Right renal cortex interstitium (tissue), 3 donors: ENCODE results near the gene KEAP1. TPM values are rescaled to one million over a fixed set of nuclear protein-coding genes. Genes with fewer than 3 reads are reported as not detected.
"Not testable (repeated sequence)": the region's sequence is repeated elsewhere in the genome, so short reads cannot be mapped to it uniquely, and the experiment has no call there.

Experiments
- DNase-seq, 3 donors: peaks; one replicate each; pipeline ENCODE4 v3.0.0-alpha.2; 2013; ENCODE audit warnings: low read depth in 3 of 3, low spot score in 2 of 3
- polyA plus RNA-seq, 3 donors: library from polyadenylated mRNA; unstranded; fragments of 120-200 nt; gene quantifications; one replicate each; pipeline ENCODE4 v1.2.1, GENCODE V29; 2013; ENCODE audit not compliant: insufficient read length in 3 of 3

The KEAP1 gene
- polyA plus RNA-seq, 3 donors = 84.6 to 89.6 (median 89.1) TPM

DNA sequence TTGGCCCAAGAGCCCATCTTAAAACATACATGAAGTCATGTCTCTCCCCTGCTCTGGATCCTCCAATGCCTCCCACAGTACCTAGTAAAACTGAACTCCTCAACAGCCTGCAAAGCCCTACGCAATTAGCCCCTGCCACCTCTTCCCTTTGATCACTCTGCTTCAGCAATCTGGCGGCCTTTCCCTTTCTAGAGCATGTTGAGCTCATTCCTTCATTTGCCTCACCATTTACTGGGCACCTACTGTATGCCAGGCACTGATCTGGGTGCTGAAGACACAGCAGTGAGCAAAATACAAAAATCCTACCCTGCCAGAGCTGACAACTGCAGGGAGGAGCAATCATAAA, 2.9 kb downstream of the KEAP1 start:
- DNase-seq = no peak

DNA sequence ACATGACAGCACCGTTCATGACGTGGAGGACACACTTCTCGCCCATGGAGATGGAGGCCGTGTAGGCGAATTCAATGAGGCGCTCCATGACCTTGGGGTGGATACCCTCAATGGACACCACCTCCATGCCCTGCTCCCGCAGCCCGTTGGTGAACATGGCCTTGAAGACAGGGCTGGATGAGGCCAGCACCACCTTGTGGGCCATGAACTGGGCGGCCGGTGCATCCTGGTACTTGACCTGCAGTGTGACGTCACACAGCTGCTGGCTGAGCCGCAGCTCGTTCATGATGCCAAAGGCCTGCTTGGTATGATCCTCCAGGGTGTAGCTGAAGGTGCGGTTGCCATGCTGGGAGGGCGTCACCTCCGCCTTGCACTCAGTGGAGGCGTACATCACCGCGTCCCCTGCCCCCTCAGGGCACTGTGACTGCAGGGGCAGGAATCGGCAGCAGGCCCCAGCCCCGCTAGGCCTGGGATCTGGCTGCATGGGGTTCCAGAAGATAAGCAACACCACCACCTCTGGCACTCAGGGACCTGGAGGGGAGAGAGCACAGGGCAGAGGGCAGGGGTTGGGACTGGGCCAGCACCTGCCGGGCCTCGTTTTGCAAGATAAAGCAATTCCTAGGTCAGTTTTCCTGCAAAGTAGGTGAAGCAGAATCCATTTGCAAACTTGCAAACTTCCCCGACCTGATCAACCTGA, 3.5 kb downstream of the KEAP1 start:
- no peak for DNase-seq

DNA sequence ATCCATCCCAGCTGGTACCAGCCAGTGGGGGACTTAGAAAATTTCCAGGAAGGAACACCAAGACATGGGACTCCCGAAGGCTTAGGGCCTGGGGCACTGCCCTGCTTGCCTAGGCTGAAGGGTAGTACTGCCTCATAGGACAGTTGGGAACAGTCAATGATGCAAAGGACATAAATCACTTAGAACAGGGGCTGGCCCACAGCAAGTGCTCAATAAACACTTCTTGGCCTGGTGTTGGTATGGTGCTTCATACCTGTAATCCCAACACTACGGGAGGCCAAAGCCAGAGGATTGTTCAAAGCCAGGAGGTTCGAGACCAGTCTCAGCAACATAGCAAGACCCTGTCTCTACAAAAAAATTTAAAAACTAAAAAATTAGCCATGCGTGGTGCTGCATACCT, 5.8 kb downstream of the KEAP1 start:
- no peak for DNase-seq

DNA sequence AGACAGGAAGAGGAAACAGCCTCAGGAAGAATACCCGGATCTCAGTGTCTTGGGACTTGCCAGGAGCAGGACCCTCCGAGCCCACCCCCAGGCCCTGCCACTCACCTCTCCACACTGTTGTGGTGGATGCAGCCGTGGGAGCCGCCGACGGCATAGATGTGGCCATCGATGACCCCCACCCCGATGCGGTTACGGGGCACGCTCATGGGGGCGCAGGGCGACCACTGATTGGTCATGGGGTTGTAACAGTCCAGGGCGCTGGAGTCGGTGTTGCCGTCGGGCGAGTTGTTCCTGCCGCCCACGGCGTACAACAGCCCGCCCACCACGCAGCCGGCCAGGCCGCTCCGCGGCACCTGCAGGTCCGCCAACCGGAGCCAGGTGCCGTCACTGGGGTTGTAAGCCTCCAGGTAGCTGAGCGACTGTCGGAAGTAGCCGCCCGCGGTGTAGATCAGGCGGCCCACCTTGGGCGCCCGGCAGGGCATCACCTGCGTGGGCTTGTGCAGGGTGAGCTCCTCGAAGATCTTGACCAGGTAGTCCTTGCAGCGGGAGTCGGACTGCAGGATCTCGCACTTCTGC, 11.6 kb downstream of the KEAP1 start:
- no peak for DNase-seq

DNA sequence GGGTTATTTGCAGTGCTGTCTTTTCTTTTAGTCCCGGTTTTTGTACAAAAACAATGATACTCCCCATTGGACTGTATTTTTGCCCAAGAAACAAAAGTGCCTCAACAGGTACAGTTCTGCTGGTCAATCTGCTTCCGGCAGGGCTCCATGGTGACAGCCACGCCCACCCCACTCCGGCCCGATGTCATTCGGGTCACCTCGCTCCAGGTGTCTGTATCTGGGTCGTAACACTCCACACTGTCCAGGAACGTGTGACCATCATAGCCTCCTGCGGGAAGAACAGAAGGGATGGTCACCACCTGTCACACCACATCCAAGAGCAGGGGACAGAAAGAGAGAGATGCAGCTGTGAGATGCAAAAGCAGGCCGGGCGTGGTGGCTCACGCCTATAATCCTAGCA, 16.6 kb downstream of the KEAP1 start:
- no peak for DNase-seq

DNA sequence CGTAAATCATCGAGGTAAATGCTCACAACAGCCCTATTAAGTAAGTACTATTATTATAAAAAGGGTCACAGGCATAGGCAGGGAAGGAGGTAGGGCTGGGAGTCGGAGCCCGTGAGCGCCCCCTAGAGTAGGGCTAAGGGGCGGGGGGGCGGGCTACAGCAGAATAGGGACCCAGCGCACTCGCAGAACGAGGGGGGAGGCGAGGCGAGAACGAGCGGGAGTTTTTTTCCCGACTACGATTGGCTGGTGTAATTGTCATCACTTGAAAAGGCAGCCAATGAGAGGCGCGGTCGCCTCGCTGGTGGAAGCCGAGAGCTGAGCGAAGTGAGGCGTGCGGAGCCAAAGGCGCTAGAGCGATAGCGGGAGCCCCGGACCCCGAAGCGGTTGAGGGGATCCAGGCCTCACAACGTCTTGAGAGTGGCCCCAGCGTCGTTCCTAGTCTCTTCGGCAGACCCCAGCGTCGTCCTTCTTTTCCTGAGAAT, 24.2 kb downstream of the KEAP1 start:
- DNase-seq = peak; percentile 71 to 79 (median 72)

DNA sequence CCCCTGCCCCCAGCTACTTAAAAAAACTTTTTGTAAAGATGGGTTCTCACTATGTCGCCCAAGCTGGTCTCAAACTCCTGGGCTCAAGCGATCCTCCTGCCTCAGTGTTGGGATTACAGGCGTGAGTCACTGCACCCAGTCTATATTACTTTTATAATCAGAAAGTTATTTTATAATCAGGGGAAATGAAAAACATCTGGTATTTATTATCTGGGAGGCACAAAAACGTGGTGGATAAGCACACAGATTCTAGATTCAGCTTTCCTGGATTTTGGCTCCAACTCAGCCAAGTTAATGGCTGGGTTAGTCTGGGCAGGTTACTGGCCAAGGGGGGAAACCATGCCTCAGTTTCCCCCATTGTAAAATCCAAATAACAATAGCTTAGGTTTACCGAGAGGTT, 24.7 kb downstream of the KEAP1 start:
- no peak for DNase-seq

DNA sequence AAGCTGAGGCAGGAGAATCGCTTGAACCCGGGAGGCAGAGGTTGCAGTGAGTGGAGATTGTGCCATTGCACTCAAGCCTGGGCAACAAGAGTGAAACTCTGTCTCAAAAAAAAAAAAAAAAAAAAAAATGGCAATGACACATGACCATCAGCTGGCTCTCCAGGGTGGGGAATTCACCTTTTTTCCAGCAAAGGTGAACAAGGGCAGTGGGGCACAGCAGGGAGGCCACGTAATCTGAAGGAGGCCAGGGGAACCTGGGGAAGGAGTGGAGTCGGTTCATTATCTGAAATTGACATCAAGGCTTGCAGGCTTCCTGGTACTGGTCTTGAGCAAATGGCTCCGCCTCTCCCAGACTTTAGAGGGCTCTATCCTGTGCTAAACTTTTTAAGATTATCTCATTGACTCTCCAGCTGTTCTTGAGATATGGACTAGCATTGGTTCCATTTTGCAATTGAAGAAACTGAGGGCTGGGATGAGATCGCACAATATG, 28.1 kb downstream of the KEAP1 start:
- no peak for DNase-seq

DNA sequence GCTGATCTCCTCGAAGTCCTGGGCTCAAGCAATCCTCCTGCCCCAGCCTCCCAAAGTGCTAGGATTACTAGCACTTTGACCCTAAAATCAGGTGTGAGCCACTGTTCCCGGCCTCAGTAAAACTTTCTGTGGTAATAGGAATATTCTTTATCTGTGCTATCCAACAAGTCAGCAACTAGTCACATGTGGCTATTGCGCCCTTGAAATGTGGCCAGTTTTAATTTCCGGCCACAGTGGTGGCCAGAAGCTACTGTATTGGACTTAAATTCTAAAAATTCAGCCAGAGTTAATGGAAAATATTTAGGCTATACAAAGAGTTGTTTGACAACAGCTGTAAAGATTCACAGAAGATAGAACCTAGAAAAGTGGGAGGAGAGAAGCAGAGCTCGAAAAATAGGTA, 30.0 kb downstream of the KEAP1 start:
- DNase-seq = no peak

DNA sequence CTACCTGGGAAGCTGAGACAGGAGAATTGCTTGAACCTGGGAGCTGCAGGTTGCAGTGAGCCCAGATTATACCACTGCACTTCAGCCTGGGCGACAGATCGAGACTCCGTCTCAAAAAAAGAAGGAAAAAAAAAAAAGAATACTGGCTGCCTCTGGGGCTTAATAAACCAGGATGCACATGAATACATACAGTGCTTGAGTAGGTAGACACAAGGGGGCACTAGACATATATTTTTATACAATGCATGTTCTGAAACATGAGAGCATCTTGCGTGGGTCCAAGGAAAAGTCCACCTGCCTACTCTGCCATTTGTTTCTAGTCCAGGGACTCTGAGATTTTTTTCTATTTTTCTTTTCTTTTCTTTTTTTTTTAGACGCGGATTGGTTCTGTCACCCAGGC, 31.2 kb downstream of the KEAP1 start:
- DNase-seq = no peak

DNA sequence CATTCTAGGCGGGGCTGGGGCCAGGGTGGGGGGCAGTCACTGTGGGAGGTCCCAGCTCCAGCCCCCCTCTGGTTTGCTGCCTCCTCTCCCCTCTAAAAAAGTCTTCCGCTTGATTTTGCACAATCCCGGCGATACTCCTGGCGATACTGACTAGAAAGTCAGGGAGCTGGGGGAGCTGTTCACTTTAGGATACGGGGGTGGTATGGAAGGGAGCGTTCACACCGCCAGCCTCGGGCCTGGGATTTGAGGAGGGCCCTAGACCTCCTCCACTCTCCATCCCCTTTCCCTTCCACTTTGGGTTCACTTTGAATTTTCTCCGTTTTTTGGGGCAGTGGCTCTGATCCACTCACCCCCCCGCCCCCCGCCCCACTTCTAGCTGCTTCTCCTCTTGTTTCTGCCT, 35.0 kb downstream of the KEAP1 start:
- DNase-seq = no peak

DNA sequence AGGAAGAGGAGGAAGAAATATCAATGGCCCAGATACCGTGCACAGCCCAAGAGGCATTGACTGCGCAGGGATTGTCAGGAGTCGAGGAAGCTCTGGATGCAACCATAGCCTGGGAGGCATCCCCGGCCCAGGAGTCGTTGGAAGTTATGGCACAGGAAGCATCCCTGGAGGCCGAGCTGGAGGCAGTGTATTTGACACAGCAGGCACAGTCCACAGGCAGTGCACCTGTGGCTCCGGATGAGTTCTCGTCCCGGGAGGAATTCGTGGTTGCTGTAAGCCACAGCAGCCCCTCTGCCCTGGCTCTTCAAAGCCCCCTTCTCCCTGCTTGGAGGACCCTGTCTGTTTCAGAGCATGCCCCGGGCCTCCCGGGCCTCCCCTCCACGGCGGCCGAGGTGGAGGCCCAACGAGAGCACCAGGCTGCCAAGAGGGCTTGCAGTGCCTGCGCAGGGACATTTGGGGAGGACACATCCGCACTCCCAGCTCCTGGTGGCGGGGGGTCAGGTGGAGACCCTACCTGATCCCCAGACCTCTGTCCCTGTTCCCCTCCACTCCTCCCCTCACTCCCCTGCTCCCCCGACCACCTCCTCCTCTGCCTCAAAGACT, 36.0 kb downstream of the KEAP1 start:
- no peak for DNase-seq

DNA sequence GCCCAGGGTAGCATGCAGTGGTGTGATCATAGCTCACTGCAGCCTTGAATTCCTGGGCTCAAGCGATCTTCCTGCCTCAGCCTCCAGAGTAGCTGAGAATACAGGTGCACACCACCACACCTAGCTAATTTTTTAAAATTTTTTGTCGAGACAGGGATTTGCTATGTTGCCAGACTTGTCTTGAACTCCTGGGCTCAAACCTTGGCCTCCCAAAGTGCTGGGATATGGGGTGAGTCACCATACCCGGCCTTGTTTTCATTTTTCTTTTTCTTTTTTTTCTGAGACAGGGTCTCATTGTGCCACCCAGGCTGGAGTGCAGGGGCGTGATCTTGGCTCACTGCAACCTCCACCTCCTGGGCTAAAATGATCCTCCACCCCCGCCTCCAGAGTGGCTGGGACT, 38.7 kb downstream of the KEAP1 start:
- DNase-seq = no peak

DNA sequence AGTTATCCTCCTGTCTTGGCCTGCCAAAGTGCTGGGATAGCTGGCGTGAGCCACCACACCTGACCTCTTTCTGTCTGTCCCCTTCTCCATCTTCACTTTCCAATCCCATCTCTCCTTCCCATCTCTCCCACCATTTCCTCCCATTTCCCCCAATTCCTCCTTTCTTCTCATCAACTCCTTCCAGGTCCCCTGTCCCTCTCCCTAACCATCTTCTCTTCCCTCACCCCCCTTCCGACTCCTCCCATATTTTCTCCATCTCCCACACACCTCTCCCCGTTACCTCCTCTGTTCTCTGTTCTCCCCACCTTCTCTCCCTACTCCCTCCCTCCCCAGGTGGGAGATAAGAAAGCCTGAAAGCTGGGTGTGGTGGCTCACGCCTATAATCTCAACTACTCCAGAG, 40.6 kb downstream of the KEAP1 start:
- no peak for DNase-seq

DNA sequence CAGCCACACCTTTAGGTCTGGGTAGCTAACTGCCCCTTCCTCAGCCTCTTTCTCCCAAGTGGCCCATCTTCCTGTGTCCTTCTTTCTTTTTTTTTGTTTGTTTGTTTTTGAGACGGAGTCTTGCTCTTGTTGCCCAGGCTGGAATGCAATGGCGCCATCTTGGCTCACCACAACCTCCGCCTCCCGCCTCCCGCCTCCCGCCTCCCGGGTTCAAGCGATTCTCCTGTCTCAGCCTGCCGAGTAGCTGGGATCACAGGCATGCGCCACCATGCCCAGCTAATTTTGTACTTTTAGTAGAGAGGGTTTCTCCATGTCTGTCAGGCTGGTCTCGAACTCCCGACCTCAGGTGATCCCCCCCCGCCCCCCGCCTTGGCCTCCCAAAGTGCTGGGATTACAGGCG, 41.1 kb downstream of the KEAP1 start:
- DNase-seq = not testable (repeated sequence)

DNA sequence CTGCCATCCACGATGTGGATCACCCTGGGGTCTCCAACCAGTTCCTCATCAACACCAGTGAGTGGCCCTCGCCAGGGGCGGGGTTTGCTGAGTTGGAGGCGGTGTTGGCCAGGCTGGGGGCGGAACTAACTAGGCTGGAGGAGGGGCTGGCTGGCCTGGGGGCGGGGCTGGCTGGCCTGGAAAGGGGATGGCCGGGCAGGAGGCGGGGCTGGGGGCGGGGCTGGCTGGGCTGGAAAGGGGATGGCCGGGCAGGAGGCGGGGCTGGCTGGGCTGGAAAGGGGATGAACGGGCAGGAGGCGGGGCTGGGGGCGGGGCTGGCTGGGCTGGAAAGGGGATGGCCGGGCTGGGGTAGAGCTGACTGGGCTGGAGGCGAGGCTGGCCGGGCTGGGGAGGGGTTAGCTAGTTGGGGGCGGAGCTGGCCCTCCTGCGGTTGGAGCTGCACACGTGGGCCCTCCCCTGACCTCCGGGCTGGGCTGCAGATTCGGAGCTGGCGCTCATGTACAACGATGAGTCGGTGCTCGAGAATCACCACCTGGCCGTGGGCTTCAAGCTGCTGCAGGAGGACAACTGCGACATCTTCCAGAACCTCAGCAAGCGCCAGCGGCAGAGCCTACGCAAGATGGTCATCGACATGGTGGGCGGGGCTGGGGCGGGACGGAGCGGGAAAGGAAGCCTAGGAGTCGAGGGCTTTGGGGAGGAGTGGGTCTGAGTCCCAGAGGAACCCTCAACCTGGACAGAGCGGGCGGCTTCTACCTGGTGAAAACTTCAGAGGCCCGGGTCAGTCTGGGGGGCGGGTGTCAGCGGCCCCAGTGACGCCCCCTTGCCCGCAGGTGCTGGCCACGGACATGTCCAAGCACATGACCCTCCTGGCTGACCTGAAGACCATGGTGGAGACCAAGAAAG, 41.9 kb downstream of the KEAP1 start:
- DNase-seq = peak; percentile 52 to 72 (median 70)

DNA sequence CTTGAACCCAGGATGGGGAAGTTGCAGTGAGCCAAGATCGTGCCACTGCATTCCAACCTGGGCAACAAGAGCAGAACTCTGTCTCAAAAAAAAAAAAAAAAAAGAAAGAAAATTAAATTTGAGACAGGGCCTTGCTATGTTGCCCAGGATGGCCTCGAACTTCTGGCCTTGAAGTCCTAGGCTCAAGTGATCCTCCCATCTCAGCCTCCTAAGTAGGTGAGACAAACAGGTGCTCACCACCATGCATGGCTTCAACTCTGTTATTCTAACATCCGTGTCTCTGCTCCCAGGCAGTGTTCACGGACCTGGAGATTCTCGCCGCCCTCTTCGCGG, 42.5 kb downstream of the KEAP1 start:
- no peak for DNase-seq

DNA sequence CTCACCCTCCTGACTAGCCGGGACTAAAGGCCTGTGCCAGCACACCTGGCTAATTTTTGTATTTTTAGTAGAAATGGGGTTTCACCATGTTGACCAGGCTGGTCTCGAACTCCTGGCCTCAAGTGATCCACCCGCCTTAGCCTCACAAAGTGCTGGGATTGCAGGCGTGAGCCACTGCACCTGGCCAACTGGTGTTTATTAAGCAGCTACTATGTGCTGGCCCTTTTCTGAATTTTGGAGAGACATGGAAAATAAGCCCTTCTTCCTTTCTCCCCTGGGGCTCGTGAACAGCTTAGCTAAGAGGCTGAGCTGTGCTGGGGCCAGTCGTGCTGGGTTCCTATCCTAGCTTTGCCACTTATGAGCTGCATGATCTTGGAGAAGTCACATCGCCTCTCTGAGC, 44.4 kb downstream of the KEAP1 start:
- DNase-seq = not testable (repeated sequence)

DNA sequence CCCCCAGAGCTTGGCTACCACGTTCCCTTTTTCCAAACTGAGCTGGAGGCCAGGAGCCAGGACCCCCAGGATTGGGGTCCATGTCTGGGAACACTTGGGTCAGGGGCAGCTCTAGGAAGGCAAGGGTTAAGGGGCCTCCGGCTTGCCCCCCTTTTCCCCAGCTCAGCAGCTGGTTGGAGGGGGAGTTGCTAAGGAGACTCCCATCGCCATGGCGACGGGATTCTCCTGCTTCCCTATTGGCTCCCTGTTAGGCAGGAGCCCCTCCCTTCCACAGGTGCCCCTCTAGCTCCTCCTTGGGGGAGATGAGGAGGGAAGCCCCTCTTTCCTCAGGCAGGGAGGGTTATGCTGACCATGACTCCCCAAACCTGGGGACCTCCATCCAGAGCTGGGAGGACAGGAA, 48.9 kb downstream of the KEAP1 start:
- no peak for DNase-seq

DNA sequence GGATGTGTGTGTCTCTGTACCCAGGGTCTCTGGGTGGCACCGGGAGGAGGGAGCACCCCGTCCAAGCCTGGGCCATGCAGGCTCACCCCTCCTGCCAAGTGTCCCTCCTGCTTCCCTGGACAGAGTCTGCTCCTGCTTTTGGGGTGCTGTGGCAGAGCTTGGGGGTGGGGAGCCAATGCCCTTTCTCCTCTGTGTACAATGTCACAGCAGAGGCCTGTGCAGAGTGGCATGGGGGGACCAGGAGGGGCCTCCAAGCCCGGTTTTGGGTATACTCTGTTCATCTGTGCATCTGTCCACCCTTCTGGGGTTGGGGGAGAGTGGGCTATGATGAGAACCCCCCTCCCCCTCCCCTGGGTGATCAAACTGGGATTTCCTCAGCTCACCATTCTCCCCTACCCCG, 49.3 kb downstream of the KEAP1 start:
- DNase-seq = no peak
